Kidney (tissue), 14 donors: ENCODE measurements around the gene ATP8A2. TPM values are rescaled to one million over a fixed set of nuclear protein-coding genes. Genes with fewer than 3 reads are reported as not detected.

Source experiments
- DNase-seq, 5 donors: peaks; one replicate each; pipeline ENCODE4 v3.0.0-alpha.2; 2013 to 2020
- FAIRE-seq: peaks from 2 replicates; lab custom pipeline; 2012; peaks lifted over from hg19 to GRCh38; lab: Jason Lieb, UNC
- H3K27ac ChIP-seq, 2 donors: one replicate each; pipeline ENCODE4 v1.7.0; 2013; ENCODE audit warnings: low read depth in 2 of 2, low read length in 2 of 2, inconsistent platforms in 1 of 2
- H3K27me3 ChIP-seq: one replicate; pipeline ENCODE4 v1.7.1; 2013; ENCODE audit warnings: low read length, inconsistent platforms; ENCODE audit not compliant: control insufficient read depth, insufficient read depth
- H3K36me3 ChIP-seq, 3 donors: one replicate each; pipeline versions ENCODE4 v1.7.0 to v1.7.1; 2013; ENCODE audit warnings: low read length in 3 of 3, control low read depth in 1 of 3, inconsistent platforms in 1 of 3; ENCODE audit not compliant: insufficient read depth in 3 of 3, control insufficient read depth in 2 of 3
- H3K4me1 ChIP-seq, 3 donors: one replicate each; pipeline versions ENCODE4 v1.7.0 to v1.7.1; 2013; ENCODE audit warnings: low read length in 3 of 3, inconsistent platforms in 1 of 3, low read depth in 1 of 3; ENCODE audit not compliant: control insufficient read depth in 2 of 3, insufficient read depth in 2 of 3
- H3K4me3 ChIP-seq, 3 donors: one replicate each; pipeline versions ENCODE4 v1.7.0 to v1.8.1; 2013; ENCODE audit warnings: low read length in 3 of 3, control low read depth in 1 of 3, inconsistent platforms in 1 of 3
- H3K9ac ChIP-seq, 3 donors: one replicate each; pipeline versions ENCODE4 v1.7.0 to v1.7.1; 2013; ENCODE audit warnings: low read length in 3 of 3, control low read depth in 1 of 3, inconsistent platforms in 1 of 3
- H3K9me3 ChIP-seq, 3 donors: one replicate each; pipeline versions ENCODE4 v1.7.0 to v1.7.1; 2013; ENCODE audit warnings: low read length in 3 of 3, control low read depth in 1 of 3, inconsistent platforms in 1 of 3; ENCODE audit not compliant: control insufficient read depth in 2 of 3, insufficient read depth in 1 of 3
- intact Hi-C: fragments of 100-400 bp; cut with DNase I; formaldehyde crosslinking; loops from one replicate; pipeline ENCODE4 v1.11.1; 2022
- polyA plus RNA-seq: library from polyadenylated mRNA; stranded (reverse); fragments of 350-450 nt; fragmentation: Illumina TruSeq; extraction: RNeasy Lipid Tissue Mini Kit (QIAGEN cat#74804); gene quantifications from one replicate; pipeline ENCODE4 v1.2.3, GENCODE V29; 2014; ENCODE audit warnings: low read depth, low replicate concordance; ENCODE audit not compliant: insufficient read depth
- total RNA-seq: library from RNA; stranded (reverse); fragmentation: NEBNext Ultra II Directional; extraction: Animal tissue kit (Norgen Biotek cat#: 25700); gene quantifications from one replicate; pipeline ENCODE4 v1.2.1, GENCODE V29; 2021
- TF ChIP-seq, protein P1 (sequence below): IDR thresholded peaks from 3 replicates; pipeline ENCODE4 v1.5.1; 2012; ENCODE audit warnings: mild to moderate bottlenecking, moderate library complexity, borderline replicate concordance; ENCODE audit not compliant: insufficient read depth; ENCODE audit errors: extremely low read depth
- donor health status: control.
- donor health status: control.
- donor health status: control.
- donor health status: control.
- donor health status: control.
- donor health status: DM: yes; HTN: yes; CAD: no.
- donor health status: Normal renal cell carcinoma (clear cell type).

The ATP8A2 gene
- total and polyA plus RNA-seq, 2 donors from 2014 or later, result 0.50 to 0.73 TPM

DNA sequence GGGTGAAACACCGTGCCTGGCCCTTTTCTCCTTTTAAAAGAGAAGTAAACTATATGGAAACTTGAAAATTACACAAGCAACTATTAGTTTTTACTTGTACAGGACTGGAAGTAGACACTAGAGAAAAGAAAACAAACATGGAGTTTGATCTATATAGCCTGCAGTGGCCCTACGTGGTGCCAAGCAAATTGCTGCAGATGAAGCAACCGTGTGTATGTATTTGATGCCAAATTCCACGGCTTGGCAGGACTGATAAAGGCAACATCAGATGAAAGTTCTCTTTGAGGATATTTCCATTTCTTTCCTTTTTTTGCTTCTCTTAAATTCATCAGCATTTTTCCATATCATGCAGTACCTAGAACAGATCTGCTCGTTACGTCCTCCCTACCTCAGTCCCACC lies 49.8 kb downstream of the ATP8A2 start:
- intact Hi-C loops, result no loop called here
- H3K4me1 ChIP-seq, result no peaks in the 10 kb centered on the region
- no peaks in the 10 kb centered on the region for H3K36me3 ChIP-seq
- H3K9ac ChIP-seq, result no peak overlapping the region
- TF ChIP-seq, protein P1, sequence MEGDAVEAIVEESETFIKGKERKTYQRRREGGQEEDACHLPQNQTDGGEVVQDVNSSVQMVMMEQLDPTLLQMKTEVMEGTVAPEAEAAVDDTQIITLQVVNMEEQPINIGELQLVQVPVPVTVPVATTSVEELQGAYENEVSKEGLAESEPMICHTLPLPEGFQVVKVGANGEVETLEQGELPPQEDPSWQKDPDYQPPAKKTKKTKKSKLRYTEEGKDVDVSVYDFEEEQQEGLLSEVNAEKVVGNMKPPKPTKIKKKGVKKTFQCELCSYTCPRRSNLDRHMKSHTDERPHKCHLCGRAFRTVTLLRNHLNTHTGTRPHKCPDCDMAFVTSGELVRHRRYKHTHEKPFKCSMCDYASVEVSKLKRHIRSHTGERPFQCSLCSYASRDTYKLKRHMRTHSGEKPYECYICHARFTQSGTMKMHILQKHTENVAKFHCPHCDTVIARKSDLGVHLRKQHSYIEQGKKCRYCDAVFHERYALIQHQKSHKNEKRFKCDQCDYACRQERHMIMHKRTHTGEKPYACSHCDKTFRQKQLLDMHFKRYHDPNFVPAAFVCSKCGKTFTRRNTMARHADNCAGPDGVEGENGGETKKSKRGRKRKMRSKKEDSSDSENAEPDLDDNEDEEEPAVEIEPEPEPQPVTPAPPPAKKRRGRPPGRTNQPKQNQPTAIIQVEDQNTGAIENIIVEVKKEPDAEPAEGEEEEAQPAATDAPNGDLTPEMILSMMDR, result no peak
- H3K9me3 ChIP-seq, result no peaks in the 10 kb centered on the region
- H3K27ac ChIP-seq, result no peak overlapping the region
- DNase-seq, result no peak
- no peaks in the 10 kb centered on the region for H3K27me3 ChIP-seq
- H3K4me3 ChIP-seq, result no peak overlapping the region
- no peak for FAIRE-seq

DNA sequence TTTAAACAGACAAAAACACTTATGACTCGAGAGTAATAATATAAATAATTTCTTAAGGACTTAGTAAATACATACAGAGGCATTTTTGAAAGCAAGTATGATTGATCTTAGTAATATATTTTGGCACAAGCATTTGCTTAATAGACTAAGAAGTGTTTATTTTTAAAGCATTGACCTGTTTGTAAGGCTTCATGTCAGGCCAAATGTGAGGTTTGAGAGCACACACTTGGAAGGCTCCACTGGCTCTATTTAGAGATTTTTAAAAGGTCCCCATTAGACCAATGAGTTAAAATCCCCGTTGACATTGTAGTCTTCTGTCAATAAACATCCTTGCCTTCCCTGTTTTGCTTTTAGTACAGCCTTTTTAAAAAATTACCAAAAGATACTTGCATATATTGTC lies 50.4 kb downstream of the ATP8A2 start:
- H3K4me1 ChIP-seq, result no peaks in the 10 kb centered on the region
- DNase-seq (no peak), FAIRE-seq (no peak)
- no peaks in the 10 kb centered on the region for H3K27me3 ChIP-seq
- TF ChIP-seq, protein P1, result no peak
- no peak overlapping the region for H3K4me3 ChIP-seq
- H3K9me3 ChIP-seq, result no peaks in the 10 kb centered on the region
- no peak overlapping the region for H3K9ac ChIP-seq
- no peak overlapping the region for H3K27ac ChIP-seq
- intact Hi-C loops, result no loop called here
- H3K36me3 ChIP-seq, result no peaks in the 10 kb centered on the region

DNA sequence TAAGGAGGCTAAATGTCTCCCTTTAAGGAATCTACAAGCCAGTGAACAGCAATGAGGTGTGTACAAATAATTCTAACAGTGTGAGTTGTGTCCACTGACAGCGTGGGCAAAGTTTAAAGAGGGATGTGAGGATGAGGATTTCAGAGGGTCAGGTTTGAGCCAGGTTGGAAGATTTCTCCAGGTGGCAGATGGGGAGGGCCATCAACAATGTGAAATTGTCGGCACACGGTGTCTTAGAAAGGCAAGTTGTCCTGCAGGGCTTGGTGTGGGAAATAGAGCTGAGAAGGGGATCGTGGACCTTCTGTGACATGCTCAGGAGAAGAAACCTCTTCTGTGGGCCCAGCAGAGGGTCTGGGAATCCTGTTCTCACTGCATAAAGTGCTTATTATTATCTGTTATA lies 52.1 kb downstream of the ATP8A2 start:
- H3K27me3 ChIP-seq, result no peaks in the 10 kb centered on the region
- no peak overlapping the region for H3K9ac ChIP-seq
- TF ChIP-seq, protein P1, result no peak
- DNase-seq, result no peak
- no peaks in the 10 kb centered on the region for H3K4me1 ChIP-seq
- no peak for FAIRE-seq
- no peak overlapping the region for H3K4me3 ChIP-seq
- intact Hi-C loops, result no loop called here
- H3K9me3 ChIP-seq, result no peaks in the 10 kb centered on the region
- H3K36me3 ChIP-seq, result no peaks in the 10 kb centered on the region
- no peak overlapping the region for H3K27ac ChIP-seq

DNA sequence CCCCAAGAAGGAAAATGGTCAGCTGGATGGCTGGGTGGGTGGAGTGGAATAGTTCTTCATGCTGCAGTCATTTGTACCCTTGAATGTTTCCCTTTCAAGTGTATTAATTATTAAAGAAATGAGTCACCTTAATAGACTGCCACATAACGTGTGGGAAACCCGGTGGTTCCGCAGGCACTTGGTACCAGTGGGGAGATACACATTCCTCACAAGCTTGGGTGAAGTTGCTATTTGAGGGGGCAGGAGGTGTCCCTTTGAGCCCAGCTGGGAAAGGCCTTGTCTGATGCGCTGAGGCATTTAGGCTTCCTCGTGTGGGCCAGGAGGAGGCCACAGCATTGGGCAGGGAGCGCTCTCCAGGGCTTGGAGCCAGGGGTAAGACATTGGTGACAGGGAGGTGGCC lies 57.7 kb downstream of the ATP8A2 start:
- Histone ChIP-seq H3K9me3 (no peaks in the 10 kb centered on the region), H3K27me3 (no peaks in the 10 kb centered on the region), H3K4me1 (no peaks in the 10 kb centered on the region), H3K36me3 (no peaks in the 10 kb centered on the region), H3K4me3 (no peak overlapping the region), H3K27ac (no peak overlapping the region), H3K9ac (no peak overlapping the region)
- no peak for DNase-seq
- no peak for FAIRE-seq
- intact Hi-C loops, result no loop called here
- TF ChIP-seq, protein P1, result no peak
